SIG-M5 (cell line): ENCODE data around the gene YTHDC2.

Experiments
- DNase-seq: peaks from one replicate; lab custom pipeline; 2025; lab: John Stamatoyannopoulos, UW

Gene YTHDC2

DNA sequence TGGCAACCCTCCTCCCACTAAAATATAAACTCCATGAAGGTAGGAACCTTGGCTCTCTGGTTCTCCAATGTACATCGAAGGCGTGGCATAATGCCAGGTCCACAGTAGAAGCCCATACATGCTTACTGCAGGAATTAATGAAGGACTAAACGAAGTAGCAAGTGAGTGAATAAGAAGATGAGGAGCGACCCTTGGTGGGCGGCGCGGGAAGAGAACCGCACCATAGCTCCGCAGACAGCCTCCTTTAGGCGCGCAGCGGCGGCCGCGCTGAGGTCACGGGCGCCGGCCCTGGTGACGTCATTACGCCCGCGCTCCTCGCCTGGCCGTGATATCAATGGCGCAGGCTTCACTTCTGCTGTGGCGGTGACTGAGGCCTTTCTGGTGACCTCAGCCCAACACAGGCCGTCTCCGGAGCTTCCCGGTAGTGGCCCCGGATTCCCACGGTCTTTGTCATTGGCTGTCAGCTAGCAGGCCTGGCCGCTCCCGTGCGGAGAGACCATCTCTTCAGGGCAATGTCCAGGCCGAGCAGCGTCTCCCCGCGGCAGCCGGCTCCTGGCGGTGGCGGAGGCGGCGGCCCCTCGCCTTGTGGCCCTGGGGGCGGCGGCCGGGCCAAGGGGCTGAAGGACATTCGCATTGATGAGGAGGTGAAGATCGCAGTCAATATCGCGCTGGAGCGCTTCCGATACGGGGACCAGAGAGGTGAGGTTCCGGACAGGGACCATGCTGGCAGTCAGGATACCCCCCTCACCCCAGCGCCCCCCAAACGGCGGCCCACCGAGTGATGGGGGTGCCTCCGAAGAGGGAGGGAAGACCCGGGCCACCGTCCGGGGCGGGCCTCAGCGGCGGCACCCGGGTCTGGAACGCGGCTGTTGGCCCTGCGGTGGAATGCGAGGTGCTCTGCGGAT is at the start of gene YTHDC2:
YTHDC2 (plus strand) TSS at position 311 of the 905 bp plus-strand sequence; CDS start at position 513, 202 bp downstream.
- peak; percentile 51 for DNase-seq

DNA sequence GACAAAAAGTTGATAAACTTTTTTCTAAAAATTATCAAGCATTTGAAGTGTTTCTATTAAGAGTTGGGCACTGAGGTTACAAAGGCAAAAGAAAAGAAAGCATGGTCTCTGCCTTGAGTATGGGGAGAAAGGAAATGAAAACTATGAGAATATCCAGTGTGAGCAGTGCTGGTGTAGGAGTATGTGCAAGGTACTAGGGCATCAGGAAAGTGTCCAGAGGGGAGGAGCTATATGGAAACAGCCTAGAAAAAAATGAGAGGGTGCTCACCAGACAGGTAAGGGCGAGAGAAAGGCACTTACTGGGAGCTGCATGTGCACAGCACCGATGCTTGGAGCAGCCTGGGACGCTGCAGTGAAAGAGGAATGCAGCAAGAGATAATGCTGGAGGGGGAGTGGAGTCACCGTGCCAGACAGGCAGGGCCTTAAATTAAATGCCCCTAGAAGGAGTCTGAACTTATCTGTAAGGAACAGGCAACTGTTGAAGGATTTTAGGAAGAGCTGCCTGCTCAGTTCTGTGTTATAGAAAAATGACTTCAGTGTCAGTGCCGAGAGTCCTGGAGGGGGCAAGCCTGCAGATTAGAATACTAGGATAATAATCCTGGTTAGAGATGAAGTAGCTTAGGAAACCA is 39.3 kb upstream of the YTHDC2 start:
- DNase-seq, result no peak

DNA sequence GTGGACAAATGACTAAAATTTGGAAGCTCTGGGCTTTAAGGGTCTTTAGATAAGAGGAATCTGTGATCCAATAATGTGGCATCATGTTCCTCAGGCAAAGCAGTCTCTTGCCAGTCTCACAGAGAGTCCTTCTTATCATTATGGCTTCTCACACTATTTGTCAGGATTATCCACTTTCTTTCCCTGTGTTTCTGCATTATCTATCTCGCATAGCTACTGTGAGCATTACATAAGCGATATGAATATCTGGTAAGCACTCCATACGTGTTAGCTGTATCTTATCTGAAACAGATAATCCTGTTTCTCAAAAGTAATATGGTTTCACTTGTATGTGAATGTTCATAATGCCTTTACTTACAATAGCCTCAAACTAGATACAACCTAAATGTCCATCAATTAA is 34.8 kb upstream of the YTHDC2 start:
- no peak for DNase-seq

DNA sequence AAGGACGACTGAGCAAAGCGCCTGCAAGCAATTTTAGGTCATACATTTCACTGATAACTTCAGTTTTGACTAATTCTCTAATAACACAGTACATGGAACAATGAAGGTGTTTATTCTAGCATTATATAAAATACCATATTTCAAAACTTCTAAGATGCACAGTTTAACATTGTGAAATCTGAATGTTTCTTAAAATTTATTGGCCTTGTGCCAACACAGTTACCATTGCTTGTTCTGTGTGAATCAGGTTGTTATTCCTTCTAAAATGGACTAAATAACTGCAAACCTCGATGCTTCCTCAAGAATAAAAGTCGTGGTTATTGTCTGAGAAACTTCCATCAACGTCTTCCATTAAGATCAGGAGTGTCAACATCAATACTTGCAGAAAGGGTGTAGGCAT is 33.3 kb upstream of the YTHDC2 start:
- no peak for DNase-seq

DNA sequence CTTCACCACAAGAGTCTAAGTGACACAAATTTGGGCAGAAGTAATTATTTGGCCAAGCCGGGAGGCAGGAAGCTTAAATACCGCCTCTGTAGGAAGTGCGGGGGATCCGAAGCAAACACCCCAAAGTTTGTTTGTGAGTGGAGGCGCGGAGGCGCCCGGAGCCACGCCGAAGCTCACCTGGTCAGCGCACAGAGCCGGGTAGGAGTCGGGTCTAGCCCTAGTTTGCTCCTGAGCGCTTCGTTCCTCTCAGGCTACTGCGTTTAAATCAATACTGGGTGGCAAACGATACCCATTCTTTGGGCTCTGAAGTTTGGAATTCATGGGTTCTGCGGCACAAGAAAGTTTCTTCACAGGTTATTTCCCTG is 26.1 kb upstream of the YTHDC2 start:
- DNase-seq, result no peak

DNA sequence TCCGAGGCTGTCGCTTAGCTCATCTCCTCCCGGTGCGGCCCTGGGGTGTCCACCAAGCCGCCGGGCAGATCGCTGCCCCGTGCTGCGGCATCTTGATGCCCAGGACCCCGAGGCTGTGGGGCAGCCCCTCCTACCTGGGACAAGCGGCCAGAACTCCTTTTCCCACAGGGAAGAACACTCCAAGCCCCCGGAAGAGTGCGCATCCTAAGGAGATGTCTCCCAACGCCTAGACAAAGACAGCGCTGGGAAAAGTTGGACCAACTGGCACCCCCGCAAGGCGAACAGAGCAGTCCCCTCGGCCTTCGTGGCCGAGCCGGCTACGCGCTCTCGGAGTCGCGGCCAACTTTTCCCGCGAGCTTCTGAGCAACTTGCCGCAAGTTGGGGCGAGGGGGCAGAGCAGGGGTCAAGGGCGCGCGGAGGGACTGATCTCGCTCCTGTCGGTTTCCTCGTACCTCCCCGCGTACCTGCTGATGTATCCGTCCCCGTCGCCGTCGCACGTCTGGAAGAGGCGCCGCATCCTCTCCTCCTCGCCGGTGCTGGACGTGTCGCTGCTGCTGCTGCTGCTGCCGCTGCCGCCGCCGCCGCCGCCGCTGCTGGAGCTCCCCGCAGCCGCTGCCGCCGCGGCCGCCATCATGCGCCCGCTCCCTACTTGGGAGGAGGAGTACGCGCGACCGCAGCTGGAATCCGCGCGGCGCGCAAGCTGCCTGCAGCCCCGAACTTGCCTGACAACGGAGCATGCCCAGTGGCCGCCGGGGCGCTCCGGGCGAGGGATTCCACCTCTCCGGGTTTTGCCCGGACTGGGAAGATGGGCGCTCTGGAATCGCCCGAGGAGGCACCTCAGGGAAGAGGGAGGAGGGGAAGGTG is 25.5 kb upstream of the YTHDC2 start, which contains the start of gene MCC:
MCC (minus strand) TSS at position 673 of the 864 bp plus-strand sequence.
- DNase-seq, result no peak

DNA sequence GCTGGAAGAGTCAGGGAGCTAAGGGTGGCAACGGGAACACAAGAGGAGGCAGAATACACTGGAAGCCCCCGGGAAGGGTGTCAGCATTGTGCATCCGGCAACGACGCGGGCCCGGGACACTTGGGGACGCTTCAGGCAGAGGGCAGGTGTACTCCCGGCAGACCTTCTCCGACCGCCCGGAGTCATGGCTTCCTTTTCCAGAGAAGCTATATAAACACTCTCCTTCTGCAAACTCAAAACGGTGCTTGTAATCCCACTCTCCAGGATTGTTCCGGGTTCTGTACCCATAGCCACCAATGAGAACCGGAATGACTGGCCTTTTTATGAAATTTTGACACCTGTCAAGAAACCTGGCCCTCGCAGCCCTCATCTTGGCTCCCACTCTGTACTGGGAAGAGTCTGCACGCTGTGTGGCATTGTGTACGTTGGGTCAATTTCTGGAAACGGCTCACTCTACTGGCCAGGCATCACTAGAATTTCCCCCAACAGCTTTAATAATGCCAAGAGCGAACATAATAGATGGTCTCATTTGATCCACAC is 24.8 kb upstream of the YTHDC2 start:
- DNase-seq, result no peak

DNA sequence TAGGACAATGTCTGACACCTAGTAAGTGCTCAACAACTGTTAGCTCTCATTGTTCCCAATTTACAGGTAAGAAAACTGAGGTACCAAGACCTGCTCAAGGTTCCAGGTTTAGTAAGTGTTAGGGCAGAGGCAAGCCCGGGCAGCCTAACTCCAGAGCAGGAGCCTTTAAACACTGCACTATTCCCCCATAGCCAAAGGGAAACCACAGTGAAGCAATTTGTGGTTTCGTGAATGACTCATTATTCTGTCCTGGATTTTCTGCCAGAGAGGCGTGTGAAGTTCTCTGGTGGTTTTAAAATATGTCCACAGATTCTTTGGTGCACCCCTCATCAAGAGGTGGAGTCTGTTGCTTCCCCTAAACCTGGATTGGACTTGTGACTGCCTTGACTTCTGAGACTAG is 24.2 kb upstream of the YTHDC2 start:
- peak; percentile 94 for DNase-seq

DNA sequence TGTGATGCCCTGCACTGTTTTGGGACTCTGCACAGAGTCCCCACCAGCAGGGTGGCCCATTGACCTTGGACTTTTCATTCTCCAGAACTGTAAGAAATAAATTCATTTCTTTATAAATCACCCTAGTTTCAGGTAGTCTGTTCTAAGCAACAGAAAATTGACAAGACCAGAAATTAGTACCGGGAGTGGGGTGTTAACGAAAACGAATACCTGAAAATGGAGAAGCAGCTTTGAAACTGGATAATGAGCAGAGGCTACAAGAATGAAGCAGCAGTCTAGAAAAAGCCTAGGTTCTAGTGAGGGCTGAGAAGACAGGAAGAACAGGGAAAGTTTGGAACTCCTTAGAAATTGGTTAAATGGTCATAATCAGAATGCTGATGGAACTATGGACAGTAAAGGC is 23.2 kb upstream of the YTHDC2 start:
- no peak for DNase-seq

DNA sequence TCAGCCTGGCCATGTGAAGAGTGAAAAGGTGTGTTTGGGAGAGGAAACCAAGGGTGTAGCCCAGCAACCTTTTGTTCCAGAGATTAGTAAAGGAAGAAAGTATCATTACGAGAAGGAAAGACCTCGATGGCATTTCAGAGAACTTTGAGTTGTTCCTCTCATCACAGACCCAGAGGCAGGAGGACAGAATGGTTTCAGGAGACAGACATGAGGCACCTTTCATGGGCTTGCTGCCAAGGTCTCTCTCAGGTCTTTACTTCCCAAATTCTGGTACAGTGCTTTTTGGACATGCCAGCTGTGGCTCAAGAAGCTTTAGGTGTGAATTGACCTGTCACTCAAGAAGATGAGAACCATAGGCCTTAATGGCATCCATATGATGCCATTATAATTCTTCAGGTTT is 22.5 kb upstream of the YTHDC2 start:
- DNase-seq, result no peak

DNA sequence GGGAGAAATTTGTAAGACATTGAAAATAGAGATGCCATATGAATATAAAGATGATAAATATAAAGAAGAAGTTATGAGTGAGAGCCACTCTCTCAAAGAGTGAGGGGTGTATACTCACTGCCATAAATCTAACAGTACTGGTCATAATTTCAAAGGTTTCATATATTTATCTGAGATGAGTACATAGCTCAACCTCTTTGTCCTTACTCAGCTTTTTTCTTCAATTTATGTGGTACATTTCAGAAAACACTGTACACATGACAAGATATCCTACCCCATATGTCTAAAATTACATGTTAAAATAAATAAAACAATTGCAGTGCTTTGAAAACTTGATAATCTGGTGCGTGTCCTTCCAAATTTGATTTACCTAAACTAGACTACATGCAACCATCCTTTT is 20.0 kb upstream of the YTHDC2 start:
- DNase-seq, result no peak

DNA sequence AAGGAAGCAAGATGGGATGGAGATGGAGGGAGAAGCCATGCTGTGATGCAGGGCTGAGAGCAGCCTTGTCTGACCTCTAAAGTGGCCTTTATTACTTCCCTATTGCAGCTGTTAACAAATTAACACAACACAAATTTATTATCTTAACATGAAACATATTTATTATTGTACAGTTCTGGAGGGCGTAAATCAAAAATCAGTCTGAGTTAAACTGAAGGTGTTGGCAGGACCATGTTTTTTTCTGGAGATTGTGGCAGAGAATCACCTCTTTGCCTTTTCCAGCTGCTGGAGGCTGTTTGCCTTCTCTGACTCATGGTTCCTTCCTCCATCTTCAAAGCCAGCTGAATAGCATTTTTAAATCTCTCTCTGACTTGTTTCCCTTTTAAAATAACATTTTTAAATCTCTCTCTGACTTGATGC is 18.1 kb upstream of the YTHDC2 start:
- DNase-seq, result no peak

DNA sequence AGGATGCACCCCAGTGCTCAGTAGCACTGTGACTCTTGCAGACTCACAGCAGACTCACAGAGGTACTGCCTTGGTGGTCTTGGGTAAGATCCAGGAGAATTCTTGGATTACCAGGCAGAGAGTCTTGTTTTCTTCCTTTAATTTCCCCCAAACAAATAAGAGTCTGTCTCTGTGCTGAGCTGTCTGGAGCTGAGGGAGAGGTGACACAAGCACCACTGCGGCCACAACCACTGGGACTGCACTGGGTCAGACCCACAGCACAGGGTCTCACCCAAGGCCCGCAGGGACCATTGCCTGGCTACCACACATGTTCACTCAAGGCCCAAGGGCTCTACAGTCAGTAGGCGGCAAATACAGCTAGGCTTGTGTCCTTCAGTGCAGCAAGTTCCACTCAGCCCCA is 11.4 kb upstream of the YTHDC2 start:
- DNase-seq, result no peak

DNA sequence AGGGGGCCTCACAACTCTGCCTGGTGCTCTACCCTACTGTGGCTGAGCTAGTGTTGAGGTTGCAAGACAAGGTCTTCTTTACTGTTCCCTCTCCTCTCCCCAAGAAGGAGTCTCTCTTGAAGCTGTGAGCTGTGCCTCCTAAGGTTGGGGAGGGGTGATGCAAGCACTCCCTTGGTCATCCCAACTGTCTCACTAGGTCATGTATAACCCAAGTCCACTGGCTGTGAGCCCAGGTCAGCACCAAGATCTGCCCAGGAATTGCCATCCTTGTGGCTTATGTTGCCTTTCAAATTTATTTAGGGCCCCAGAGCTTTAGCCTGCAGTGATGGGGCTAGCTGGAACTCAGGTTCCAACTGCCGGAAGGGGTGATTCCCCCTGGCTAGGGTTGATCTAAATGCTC is 10.3 kb upstream of the YTHDC2 start:
- no peak for DNase-seq

DNA sequence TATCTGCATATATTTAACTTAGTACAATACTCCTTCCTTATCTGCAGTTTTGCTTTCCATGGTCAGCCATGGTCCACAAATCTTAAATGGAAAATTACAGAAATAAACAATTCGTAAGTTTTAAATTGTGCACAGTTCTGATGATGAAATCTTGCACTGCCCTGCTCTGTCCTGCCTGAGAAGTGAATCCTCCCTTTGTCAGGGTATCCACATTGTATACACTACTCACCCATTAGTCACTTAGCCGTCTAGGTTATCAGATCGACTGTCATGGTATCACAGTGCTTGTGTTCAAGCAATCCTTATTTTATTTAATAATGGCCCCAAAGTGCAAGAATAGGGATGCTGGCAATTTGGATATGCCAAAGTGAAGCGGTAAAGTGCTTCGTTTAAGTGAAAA is 8.3 kb upstream of the YTHDC2 start:
- no peak for DNase-seq

DNA sequence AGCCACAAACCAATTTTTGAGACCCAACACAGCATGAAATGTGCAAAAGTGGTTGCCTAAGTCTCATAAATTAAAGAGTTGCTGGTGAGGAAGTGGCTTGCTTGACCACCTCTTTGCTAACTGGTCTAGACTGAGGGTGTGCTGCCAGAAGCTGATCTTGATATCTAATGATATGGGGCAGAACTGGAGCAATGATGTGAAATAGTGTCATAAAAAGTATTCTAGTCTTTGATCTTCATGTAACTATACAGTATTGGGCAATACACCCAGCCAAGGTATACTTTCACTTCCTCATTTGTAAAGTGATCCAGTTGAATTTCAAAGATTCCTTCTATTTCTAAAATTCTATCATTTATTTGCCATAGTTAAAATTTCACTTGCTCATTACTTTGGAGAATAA is 5.9 kb upstream of the YTHDC2 start:
- DNase-seq, result no peak

DNA sequence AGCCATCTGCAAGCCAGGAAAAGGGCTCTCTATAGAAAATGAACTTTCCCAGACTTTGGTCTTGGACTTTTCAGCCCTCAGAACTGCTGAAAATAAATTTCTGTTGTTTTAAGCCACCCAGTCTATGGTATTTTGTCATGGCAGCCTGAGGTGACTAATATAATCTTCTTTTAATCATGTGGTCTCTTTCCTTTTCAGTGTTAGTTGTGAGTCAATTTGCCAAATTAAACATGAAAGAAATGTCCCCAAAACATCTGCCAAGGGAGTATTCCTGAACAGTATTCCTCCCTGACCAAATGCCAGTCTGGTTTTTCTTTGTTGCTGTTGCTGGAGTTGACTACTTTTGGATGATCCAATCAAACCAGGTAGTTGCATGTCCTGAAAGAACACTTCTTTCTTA is 4.7 kb upstream of the YTHDC2 start:
- no peak for DNase-seq

DNA sequence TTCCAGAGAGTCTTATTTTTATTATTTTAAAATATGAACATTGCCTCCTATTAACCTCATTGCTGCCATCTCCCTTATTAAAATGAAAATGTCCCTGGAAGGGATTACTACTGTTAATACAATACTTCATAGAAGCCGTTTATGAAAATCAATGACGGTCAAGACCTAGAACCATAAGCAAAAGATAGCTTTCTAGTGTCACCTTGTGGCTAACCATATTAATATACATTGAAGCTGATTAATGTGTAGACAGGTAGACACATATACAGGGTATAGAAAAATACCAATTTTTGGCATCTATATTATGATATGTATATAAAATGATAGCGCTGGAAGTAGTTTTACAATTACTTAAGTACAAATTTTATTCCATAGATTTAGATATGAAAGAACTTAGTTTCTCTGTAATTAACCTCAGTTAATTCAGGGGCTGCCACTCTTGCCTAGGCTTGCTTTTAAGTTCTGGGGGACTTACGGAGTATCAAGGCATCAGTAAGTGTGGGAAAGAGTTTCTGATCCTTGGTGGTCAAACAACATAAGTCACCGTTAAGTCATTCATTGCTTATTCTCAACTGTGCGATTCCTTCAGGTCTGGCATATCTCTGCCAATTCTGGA is 2.5 kb upstream of the YTHDC2 start:
- DNase-seq, result no peak

DNA sequence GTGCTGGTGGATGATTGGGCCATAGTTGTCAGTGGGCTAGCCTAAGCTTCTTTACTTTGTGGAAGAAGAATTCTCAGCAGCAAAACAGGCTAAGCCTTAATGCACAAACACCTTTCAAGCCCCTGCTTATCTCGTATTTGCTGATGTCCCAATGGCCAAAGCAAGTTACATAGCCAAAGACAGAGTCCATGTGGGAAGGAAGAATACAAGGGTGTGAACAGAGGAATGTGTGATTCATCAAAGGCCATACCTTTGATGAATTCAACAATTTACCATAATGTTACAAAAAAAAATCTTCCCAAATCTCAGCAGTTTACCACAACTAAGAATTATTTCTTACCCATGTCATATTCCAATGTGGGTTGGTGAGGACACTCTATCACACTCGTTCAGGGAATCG is 1.2 kb upstream of the YTHDC2 start:
- no peak for DNase-seq

DNA sequence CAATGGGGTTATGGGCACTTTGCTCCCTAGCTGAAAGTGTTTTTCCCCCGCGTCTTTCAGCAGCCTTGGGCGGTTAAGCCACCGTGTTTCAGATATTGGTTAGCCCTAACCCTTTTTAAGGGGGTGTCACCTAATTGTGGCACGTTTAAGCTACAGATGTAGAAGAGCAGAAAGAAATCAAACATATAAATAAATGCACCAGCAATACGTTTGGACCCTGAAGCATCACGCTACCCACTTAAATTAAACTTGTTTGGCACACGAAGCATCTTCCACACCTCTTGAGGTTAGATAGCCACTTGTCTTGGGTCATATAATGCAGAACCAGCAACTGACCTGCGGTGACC is 768 bp downstream of the YTHDC2 start:
- no peak for DNase-seq

DNA sequence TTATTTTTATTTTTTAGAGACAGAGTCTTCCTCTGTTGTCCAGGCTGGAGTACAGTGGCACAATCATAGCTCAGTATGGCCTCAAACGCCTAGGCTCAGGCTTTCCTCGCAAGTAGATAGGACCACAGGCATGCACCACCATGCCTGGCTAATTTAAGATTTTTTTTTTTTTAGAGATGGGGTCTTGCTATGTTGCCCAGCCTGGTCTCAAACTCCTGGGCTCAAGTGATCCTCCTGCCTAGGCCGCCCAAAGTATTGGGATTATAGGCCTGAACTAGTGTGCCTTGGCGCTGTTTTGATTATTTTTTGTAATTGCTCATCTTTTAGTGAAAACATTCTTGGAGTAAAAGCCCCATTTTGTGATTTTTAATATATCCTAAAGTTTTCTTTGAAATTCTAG is 5.4 kb downstream of the YTHDC2 start:
- DNase-seq, result no peak

DNA sequence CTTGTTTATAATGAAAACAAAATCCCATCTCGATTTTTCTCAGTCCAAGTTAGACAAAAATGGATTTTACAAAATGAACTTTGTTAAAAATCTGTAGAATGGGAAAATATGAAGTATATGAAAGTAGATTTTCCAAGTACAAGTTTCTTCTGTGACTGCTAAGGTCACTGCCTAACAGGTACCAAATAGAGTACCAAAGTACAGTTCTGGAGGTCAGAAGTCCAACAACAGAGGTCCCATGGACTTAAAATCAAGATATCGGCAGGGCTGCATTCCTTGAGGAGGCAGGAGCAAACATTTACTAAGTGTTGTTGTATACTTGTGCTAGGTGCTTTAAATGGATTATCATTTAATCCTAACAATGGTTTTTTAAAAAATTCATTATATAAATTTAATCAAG is 5.9 kb downstream of the YTHDC2 start:
- no peak for DNase-seq
